Stimulated activated naive CD4-positive, alpha-beta T cell treated with Interleukin-2 at 50 U/mL for 16 hours (primary cell): ENCODE results near the gene MUC12.
A peak's percentile ranks its signal among the peaks of the same experiment; 100 is the strongest.
"Not testable (repeated sequence)": the region's sequence is repeated elsewhere in the genome, so short reads cannot be mapped to it uniquely, and the experiment has no call there.

Experiments
- DNase-seq: peaks from one replicate; lab custom pipeline; 2025; lab: John Stamatoyannopoulos, UW

Gene MUC12

DNA sequence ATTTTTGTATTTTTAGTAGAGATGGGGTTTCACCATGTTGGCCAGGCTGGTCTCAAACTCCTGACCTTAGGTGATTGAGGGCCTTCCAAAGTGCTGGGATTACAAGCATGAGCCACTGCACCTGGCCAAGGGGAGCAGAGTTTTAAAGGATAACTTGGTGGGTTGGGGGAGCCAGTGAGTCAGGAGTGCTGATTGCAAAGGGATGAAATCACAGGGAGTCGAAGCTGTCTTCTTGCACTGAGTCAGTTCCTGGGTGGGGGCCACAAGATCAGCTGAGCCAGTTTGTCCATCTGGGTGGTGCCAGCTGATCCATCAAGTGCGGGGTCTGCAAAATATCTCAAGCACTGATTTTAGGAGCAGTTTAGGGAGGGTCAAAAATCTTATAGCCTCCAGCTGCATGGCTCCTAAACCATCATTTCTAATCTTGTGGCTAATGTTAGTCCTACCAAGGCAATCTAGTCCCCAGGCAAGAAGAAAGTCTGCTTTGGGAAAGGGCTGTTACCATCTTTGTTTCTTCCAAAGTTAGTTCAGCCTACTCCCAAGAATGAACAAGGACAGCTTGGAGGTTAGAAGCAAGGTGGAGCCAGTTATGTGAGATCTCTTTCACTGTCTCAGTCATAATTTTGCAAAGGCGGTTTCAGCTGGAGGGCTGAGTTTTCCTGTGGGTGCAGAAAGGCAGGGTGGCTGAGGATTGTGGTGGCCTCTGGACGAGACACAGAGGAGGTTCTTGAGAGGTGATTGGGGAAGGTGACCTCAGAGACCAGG lies 15.8 kb downstream of the MUC12 start:
- DNase-seq = not testable (repeated sequence)

DNA sequence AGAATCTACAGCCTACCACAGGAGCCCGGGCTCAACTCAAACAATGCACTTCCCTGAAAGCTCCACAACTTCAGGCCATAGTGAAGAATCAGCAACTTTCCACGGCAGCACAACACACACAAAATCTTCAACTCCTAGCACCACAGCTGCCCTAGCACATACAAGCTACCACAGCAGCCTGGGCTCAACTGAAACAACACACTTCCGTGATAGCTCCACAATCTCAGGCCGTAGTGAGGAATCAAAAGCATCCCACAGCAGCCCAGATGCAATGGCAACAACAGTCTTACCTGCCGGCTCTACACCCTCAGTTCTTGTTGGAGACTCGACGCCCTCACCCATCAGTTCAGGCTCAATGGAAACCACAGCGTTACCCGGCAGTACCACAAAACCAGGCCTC lies 22.3 kb downstream of the MUC12 start:
- no peak for DNase-seq

DNA sequence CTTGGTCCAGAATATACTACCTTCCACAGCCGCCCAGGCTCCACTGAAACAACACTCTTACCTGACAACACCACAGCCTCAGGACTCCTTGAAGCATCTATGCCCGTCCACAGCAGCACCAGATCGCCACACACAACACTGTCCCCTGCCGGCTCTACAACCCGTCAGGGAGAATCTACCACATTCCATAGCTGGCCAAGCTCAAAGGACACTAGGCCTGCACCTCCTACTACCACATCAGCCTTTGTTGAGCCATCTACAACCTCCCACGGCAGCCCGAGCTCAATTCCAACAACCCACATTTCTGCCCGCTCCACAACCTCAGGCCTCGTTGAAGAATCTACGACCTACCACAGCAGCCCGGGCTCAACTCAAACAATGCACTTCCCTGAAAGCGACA lies 22.9 kb downstream of the MUC12 start:
- DNase-seq = not testable (repeated sequence)

DNA sequence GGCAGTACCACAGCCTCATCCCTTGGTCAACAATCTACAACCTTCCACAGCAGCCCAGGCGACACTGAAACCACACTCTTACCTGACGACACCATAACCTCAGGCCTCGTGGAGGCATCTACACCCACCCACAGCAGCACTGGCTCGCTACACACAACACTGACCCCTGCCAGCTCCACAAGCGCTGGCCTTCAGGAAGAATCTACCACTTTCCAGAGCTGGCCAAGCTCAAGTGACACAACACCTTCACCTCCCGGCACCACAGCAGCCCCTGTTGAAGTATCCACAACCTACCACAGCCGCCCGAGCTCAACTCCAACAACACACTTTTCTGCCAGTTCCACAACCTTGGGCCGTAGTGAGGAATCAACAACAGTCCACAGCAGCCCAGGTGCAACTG lies 25.3 kb downstream of the MUC12 start:
- not testable (repeated sequence) for DNase-seq

DNA sequence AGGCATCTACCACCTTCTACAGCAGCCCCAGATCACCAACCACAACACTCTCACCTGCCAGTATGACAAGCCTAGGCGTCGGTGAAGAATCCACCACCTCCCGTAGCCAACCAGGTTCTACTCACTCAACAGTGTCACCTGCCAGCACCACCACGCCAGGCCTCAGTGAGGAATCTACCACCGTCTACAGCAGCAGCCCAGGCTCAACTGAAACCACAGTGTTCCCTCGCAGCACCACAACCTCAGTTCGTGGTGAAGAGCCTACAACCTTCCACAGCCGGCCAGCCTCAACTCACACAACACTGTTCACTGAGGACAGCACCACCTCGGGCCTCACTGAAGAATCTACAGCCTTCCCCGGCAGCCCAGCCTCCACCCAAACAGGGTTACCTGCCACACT lies 29.2 kb downstream of the MUC12 start:
- DNase-seq = not testable (repeated sequence)

DNA sequence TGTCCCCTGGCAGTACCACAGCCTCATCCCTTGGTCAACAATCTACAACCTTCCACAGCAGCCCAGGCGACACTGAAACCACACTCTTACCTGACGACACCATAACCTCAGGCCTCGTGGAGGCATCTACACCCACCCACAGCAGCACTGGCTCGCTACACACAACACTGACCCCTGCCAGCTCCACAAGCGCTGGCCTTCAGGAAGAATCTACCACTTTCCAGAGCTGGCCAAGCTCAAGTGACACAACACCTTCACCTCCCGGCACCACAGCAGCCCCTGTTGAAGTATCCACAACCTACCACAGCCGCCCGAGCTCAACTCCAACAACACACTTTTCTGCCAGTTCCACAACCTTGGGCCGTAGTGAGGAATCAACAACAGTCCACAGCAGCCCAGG lies 30.0 kb downstream of the MUC12 start:
- not testable (repeated sequence) for DNase-seq

DNA sequence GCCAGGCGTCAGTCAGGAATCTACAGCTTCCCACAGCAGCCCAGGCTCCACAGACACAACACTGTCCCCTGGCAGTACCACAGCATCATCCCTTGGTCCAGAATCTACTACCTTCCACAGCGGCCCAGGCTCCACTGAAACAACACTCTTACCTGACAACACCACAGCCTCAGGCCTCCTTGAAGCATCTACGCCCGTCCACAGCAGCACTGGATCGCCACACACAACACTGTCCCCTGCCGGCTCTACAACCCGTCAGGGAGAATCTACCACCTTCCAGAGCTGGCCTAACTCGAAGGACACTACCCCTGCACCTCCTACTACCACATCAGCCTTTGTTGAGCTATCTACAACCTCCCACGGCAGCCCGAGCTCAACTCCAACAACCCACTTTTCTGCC lies 30.7 kb downstream of the MUC12 start:
- DNase-seq = not testable (repeated sequence)

DNA sequence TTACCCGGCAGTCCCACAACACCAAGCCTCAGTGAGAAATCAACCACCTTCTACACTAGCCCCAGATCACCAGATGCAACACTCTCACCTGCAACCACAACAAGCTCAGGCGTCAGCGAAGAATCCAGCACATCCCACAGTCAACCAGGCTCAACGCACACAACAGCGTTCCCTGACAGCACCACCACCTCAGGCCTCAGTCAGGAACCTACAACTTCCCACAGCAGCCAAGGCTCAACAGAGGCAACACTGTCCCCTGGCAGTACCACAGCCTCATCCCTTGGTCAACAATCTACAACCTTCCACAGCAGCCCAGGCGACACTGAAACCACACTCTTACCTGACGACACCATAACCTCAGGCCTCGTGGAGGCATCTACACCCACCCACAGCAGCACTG lies 33.0 kb downstream of the MUC12 start:
- DNase-seq = not testable (repeated sequence)

DNA sequence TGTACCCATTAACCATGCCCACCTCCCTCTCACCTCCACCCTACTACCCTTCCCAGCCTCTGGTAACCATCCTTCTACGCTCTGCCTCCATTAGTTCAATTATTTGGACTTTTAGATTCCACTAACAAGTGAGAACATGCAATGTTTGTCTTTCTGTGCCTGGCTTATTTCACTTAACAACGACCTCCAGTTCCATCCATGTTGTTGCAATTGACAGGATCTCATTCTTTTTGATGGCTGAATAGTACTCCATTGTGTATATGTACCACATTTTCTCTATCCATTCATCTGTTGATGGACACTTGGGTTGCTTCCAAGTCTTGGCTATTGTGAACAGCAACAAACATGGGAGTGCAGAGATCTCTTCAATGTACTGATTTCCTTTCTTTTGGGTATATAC lies 38.0 kb downstream of the MUC12 start:
- DNase-seq = not testable (repeated sequence)

DNA sequence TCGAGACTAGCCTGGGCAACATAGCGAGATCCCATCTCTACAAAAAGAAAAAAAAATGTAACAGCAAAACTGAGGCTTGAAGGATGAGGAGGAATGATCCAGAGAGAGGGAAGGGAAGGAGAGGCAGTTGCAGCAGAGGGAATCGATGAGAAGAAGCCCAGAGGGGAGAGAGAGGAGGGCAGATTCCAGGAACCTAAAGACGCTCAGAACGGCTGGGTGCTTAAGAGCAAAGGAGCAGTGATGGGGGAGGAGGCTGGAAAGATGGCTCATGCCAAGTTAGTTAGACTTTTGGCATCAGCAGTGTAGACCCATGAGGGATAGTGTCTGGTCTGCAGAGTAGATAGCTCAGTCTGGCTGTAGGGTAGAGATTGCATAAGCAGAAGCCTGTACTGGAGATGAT lies 40.3 kb downstream of the MUC12 start:
- no peak for DNase-seq

DNA sequence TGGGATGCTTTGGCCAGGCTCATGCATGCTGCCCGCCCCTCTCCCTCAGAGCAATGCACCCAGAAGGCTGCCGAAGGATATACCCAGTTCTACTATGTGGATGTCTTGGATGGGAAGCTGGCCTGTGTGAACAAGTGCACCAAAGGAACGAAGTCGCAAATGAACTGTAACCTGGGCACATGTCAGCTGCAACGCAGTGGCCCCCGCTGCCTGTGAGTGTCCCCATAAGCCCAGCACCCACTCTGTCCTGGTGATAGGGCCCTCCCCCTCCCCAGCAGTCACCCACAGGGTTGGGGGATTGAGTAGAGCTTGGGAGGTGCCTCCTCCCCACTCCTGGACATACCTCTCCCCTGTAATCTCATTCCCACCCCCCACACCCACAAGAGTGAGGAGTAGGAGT lies 43.6 kb downstream of the MUC12 start:
- no peak for DNase-seq

DNA sequence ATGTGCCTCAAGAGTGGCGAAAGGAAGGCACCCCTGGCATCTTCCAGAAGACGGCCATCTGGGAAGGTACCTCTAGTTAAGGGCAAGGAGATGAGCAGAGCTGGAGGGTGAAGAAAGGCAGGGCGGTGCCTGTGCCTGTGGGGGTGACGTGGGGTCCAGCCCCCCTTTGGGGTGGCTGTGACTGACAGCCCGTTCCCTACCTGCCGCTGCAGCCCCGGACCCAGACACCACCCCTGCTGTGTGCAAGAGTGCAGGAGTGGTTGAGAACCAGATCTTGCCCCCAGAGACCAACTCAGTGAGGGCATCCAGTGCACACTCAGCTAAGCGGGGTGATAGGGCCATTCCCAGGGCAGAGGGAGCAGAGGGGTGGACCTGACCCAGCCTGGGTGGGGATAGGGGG lies 46.3 kb downstream of the MUC12 start:
- DNase-seq = no peak

DNA sequence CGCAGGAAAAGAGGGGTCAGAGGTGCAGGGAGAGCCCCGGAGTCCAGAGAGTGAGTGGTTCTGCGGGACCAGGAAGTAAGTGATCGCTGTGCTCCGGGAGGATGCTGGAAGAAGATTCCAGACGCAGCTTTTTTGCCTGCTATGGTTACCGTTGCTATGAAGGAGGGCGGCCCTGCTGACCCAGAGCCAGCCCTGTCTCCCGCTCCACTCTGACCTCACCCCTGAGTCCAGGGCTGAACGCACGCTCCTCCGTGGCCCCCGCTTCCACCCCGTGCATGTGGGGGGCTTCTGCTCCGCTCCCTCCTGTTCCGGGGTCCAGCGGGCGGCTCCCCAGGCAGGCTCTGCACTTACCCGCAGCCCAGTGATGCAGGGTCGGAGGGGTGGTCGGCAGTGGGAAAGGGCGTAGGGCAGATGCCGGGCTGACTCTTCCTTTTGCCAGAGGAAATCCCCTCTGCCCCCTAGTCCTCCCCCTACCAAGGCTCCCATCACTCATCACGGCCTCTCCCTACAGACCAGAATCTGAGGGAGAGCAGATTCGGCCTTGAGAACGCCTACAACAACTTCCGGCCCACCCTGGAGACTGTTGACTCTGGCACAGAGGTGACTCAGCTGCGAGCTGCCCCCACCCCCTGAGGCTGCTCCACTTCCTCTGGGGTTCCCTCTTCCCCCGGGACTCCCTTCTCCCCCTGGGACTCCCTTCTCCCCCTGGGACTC lies 47.9 kb downstream of the MUC12 start:
- DNase-seq = peak; percentile 71

DNA sequence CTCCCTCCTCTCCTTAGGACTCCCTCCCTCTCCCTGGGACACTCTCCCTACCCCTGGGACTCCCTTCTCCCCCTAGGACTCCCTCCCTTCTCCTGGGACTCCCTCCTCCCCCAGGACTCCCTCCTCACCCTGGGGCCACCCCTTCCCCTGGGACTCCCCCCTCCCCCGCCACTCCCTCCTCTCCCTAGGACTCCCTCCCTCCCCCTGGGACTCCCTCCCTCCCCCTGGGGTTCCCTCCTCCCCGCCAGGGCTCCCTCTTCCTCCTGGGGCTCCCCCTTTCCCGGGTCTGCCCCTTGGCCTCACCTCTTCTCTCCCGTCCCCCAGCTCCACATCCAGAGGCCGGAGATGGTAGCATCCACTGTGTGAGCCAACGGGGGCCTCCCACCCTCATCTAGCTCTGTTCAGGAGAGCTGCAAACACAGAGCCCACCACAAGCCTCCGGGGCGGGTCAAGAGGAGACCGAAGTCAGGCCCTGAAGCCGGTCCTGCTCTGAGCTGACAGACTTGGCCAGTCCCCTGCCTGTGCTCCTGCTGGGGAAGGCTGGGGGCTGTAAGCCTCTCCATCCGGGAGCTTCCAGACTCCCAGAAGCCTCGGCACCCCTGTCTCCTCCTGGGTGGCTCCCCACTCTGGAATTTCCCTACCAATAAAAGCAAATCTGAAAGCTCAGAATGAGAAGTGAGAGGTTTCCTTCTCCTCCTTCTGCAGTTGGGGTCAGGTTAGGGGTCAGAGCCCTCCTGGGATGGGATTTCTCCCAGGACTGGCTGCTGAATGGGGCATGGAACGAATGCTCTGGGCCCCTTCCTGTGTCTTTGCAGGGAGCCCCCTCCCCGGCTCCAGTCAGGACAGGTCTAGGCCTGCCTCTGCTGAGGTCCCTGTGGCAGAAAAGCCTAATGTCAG lies 49.2 kb downstream of the MUC12 start:
- no peak for DNase-seq

DNA sequence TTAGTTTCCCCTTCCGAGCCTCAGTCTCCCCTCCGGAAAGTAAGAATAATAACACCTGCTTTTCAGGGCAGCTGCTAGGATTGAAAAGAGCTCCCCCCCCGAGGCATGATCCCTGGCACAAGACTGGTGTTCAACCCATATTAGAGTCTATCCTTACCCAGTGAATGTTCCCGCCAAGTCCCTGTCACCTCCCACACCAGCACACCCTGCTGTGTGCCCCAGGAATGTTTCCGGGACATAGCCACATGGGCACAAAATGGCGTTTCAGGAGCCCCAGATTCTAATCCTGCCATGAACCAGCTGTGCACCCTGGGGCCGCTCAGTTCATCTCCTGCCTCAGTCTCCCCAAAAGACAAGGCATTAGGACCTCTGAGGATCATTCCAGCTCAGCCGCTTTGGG lies 51.1 kb downstream of the MUC12 start:
- DNase-seq = no peak

DNA sequence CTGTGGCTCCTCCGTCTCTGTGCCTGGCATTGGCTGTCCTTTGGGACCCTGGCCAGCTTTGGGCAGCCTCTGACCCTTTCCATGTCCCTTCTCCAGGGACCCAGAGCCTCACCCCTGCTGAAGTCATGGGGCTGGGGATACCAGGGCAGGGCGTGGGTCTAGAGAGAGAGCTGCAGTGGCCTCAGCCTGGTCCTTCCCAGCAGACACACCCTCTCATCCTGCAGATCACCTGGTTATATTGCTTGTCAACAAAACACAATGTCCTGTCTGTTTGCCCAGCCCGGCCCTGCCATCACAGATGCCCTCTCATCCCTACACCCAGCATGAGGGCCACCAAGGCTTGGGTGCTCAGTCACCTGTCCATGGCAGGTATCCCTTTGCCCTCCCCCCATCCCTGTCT lies 52.3 kb downstream of the MUC12 start:
- DNase-seq = no peak

DNA sequence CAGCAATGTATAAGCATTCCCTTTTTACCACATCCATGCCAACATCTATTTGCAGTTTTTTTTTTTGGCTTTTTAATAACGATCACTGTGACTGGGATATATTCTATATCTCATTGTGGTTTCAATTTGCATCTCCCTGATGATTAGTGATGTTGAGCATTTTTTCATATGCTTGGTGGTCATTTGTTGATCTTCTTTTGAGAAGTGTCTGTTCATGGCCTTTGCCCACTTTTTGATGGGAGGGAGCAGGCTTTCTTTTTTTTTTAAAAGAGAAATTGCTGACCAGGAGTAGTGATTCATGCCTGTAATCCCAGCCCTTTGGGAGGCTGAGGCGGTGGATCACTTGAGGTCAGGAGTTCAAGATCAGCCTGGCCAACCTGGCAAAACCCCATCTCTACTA lies 54.5 kb downstream of the MUC12 start:
- DNase-seq = no peak

DNA sequence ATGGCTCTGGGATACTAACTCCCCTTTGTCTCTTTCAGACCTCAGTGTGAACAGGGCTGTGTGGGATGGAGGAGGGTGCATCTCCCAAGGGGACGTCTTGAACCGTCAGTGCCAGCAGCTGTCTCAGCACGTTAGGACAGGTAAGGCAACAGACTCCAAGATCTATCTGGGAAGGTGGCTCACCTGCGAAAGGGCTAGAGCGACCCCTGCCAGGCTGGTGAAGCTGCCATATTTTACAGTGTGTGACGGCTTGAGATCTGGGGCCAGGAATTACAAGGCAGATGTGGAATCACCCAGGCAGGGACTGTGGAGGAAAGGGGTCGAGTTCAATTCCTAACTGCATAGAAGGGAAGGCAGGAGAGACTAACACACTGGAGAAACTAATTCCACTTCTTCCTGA lies 61.7 kb downstream of the MUC12 start:
- DNase-seq = no peak

DNA sequence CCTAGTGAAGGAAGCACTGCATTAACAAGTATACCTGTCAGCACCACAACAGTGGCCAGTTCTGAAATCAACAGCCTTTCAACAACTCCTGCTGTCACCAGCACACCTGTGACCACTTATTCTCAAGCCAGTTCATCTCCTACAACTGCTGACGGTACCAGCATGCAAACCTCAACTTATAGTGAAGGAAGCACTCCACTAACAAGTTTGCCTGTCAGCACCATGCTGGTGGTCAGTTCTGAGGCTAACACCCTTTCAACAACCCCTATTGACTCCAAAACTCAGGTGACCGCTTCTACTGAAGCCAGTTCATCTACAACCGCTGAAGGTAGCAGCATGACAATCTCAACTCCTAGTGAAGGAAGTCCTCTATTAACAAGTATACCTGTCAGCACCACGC lies 66.6 kb downstream of the MUC12 start:
- DNase-seq = no peak

DNA sequence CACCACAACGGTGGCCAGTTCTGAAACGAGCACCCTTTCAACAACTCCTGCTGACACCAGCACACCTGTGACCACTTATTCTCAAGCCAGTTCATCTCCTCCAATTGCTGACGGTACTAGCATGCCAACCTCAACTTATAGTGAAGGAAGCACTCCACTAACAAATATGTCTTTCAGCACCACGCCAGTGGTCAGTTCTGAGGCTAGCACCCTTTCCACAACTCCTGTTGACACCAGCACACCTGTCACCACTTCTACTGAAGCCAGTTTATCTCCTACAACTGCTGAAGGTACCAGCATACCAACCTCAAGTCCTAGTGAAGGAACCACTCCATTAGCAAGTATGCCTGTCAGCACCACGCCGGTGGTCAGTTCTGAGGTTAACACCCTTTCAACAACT lies 71.9 kb downstream of the MUC12 start:
- DNase-seq = not testable (repeated sequence)

DNA sequence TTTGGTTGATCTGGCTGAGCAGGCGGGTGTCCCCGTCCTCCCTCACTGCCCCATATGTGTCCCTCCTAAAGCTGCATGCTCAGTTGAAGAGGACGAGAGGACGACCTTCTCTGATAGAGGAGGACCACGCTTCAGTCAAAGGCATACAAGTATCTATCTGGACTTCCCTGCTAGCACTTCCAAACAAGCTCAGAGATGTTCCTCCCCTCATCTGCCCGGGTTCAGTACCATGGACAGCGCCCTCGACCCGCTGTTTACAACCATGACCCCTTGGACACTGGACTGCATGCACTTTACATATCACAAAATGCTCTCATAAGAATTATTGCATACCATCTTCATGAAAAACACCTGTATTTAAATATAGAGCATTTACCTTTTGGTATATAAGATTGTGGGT lies 89.0 kb downstream of the MUC12 start:
- DNase-seq = peak; percentile 16

DNA sequence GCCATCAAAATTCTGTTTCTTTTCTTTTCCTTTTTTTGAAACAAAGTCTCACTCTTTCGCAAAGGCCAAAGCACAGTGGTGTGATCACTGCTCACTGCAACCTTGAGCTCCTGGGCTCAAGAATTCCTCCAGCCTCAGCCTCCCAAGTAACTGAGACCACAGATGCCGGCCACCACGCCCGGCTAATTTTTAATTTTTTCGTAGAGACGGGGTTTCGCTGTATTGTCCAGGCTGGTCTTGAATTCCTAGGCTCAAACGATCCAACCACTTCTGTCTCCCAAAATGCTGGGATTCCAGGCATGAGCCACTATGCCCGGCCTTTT lies 90.2 kb downstream of the MUC12 start:
- DNase-seq = no peak

DNA sequence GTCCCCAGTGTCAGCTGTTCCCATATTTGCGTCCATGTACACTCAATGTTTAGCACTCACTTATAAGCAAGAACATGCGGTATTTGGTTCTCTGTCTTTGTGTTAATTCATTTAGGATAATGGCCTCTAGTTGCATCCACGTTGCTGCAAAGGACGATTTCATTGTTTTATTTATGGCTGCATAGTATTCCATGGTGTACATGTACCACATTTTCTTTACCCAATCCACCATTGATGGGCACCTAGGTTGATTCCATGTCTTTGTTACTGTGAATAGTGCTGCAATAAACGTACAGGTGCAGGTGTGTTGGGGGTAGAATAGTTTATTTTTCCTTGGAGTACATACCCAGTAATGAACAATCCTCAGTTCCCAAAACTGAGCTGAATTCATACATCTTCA lies 91.6 kb downstream of the MUC12 start:
- no peak for DNase-seq
